Muscle of leg (tissue), 9 donors: Measurements from ENCODE around the gene KCNQ4. TPM values are rescaled to one million over a fixed set of nuclear protein-coding genes. Genes with fewer than 3 reads are reported as not detected.

ENCODE experiments used
- polyA plus RNA-seq, 8 donors: library from polyadenylated mRNA; unstranded; fragments of 120-200 nt; gene quantifications; one replicate each; pipeline versions ENCODE4 v1.2.1 to v1.2.3, GENCODE V29; 2013; ENCODE audit warnings: inconsistent platforms in 1 of 8, low replicate concordance in 1 of 8; ENCODE audit not compliant: insufficient read length in 8 of 8, insufficient read depth in 1 of 8
- total RNA-seq: library from RNA; stranded (reverse); fragments of 120-200 nt; gene quantifications from one replicate; pipeline ENCODE4 v1.2.4, GENCODE V29; 2013

KCNQ4 gene
- total and polyA plus RNA-seq, 9 donors = 6.3 to 33.1 (median 22.1) TPM

Other genes with a start within 250 kb of the KCNQ4 start
- gene RIMS3, start 118.1 kb upstream of the KCNQ4 start, total RNA-seq = 0.49 TPM
- gene RIMS3, start 118.1 kb upstream of the KCNQ4 start, polyA plus RNA-seq = under 1 TPM; 0.44 to 0.99 (median 0.62) TPM
- 35.7 TPM for gene NFYC, start 92.1 kb upstream of the KCNQ4 start, total RNA-seq
- 10 to 100 TPM; 52.6 to 66.4 (median 60.4) TPM for gene NFYC, start 92.1 kb upstream of the KCNQ4 start, polyA plus RNA-seq
- gene CITED4, start 78.6 kb downstream of the KCNQ4 start, total RNA-seq = 1.5 TPM
- gene CITED4, start 78.6 kb downstream of the KCNQ4 start, polyA plus RNA-seq = 1 to 10 TPM in 5 of 8 donors, under 1 TPM in 3; 0.95 to 3.2 (median 1.4) TPM
- 12.3 TPM for gene CTPS1, start 195.9 kb downstream of the KCNQ4 start, total RNA-seq
- gene CTPS1, start 195.9 kb downstream of the KCNQ4 start, polyA plus RNA-seq = 10 to 100 TPM; 16.8 to 24.8 (median 21.0) TPM
- gene SLFNL1, start 237.9 kb downstream of the KCNQ4 start, total RNA-seq = 0.58 TPM
- under 1 TPM; 0.28 to 0.90 (median 0.50) TPM for gene SLFNL1, start 237.9 kb downstream of the KCNQ4 start, polyA plus RNA-seq